K562 treated with DMSO at 1 percent for 24 hours (cell line): ENCODE measurements around the gene HOXC11. TPM values are rescaled to one million over a fixed set of nuclear protein-coding genes. Genes with fewer than 3 reads are reported as not detected.

Experiments used
- total RNA-seq: library from RNA; unstranded; fragments of 300-600 nt; gene quantifications from 2 replicates; pipeline ENCODE4 v1.2.3, GENCODE V29; 2022; ENCODE audit warnings: low read depth; ENCODE audit not compliant: insufficient read depth

Gene HOXC11
- not detected in 2 replicates for total RNA-seq

GRCh38 chr12:53972722-53973235, at the start of gene HOXC11:
Gene HOXC11, plus strand, starts transcription at chr12:53973126. Its CDS starts 116 bp downstream, at chr12:53973242.

GRCh38 chr12:53938326-53939140, 34.4 kb upstream of the HOXC11 start, which contains the start of gene HOXC13:
Gene HOXC13, plus strand, starts transcription at chr12:53938831. Its CDS starts 76 bp downstream, at chr12:53938907.

DNA sequence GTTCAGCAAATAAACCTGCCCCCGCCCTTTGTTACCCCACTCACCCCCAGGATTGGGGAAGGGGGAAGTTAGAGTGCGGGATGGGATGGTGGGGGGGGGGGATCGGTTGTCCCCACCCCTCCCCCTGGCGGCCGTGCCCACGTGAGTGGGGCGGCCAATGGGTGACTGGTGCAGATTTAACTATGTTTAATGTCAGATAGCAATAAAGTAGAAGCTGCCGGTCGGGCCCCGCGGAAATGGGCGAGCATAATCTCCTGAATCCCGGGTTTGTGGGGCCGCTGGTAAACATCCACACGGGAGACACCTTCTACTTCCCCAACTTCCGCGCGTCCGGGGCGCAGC, 18.3 kb upstream of the HOXC11 start, which contains the start of gene HOXC12:
HOXC12 (plus strand) TSS at position 210 of the 342 bp plus-strand sequence; CDS start at position 237, 27 bp downstream.

GRCh38 chr12:53974084-53975063, 1.4 kb downstream of the HOXC11 start, which contains the start of gene HOTAIR:
Gene HOTAIR, minus strand, starts transcription at chr12:53974954.

DNA sequence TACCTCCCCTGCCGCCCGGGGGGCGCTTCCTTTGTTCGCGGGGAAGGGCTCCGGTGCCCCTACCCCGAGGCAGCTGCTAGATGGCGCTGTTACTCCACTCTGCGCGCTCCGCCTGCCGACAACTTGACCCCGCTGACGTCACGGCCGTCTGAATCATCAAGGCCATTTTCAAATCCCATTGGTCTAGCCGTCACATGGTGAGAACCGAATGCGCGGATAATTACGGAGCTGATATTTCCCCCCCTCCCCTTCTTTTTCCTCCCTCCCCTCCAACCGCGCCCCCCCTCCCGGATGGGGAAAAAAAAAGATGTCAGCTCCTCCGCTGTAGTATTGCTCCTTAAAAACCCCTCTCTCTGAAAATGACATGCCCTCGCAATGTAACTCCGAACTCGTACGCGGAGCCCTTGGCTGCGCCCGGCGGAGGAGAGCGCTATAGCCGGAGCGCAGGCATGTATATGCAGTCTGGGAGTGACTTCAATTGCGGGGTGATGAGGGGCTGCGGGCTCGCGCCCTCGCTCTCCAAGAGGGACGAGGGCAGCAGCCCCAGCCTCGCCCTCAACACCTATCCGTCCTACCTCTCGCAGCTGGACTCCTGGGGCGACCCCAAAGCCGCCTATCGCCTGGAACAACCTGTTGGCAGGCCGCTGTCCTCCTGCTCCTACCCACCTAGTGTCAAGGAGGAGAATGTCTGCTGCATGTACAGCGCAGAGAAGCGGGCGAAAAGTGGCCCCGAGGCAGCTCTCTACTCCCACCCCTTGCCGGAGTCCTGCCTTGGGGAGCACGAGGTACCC, 12.2 kb downstream of the HOXC11 start, which contains the start of gene HOXC10:
HOXC10 (plus strand) TSS at position 246 of the 791 bp plus-strand sequence; CDS start at position 360, 114 bp downstream.

GRCh38 chr12:54000116-54001114, 27.5 kb downstream of the HOXC11 start, which contains the start of gene HOXC9:
Gene HOXC9, plus strand, starts transcription at chr12:54000161. Its CDS starts 28 bp downstream, at chr12:54000189.

Other genes with a start within 250 kb of the HOXC11 start
- gene CALCOCO1, start 245.7 kb upstream of the HOXC11 start, total RNA-seq: 37.8 and 38.3 TPM in 2 replicates
- not detected in 2 replicates for gene CISTR, start 221.1 kb upstream of the HOXC11 start, total RNA-seq
- 2.3 and 2.4 TPM in 2 replicates for gene HOXC13, start 34.3 kb upstream of the HOXC11 start, total RNA-seq
- gene HOXC12, start 18.2 kb upstream of the HOXC11 start, total RNA-seq: 1.2 and 1.5 TPM in 2 replicates
- not detected in 2 replicates for gene HOTAIR, start 1.8 kb downstream of the HOXC11 start, total RNA-seq
- gene HOXC10, start 12.0 kb downstream of the HOXC11 start, total RNA-seq: 0.61 and 4.7 TPM in 2 replicates
- 21.6 and 22.5 TPM in 2 replicates for gene HOXC9, start 27.0 kb downstream of the HOXC11 start, total RNA-seq
- gene HOXC8, start 35.9 kb downstream of the HOXC11 start, total RNA-seq: 0.14 TPM in 1 of 2 replicates, not detected in the other
- gene HOXC6, start 55.3 kb downstream of the HOXC11 start, total RNA-seq: 5.6 and 6.8 TPM in 2 replicates
- not detected in 2 replicates for gene HOXC5, start 59.9 kb downstream of the HOXC11 start, total RNA-seq
- gene HOXC4, start 80.7 kb downstream of the HOXC11 start, total RNA-seq: 0.54 and 2.0 TPM in 2 replicates
- 37.1 and 41.5 TPM in 2 replicates for gene SMUG1, start 215.9 kb downstream of the HOXC11 start, total RNA-seq